HepG2 (cell line): Measurements from ENCODE around the gene RBM14. TPM values are rescaled to one million over a fixed set of nuclear protein-coding genes. Genes with fewer than 3 reads are reported as not detected.

Source experiments
- CENPX ChIP-seq: sonication (generic); formaldehyde crosslinking; IDR thresholded peaks from 2 replicates; pipeline ENCODE4 v1.9.0; 2021; ENCODE audit warnings: mild to moderate bottlenecking, missing genetic modification reagents, moderate library complexity
- HNRNPK ChIP-seq: fragments of 200-400 bp; formaldehyde crosslinking; IDR thresholded peaks from 2 replicates; pipeline ENCODE4 v1.6.1; 2018; ENCODE audit warnings: low read length, low read depth, moderate library complexity, mild to moderate bottlenecking; ENCODE audit not compliant: poor library complexity, severe bottlenecking
- LCORL ChIP-seq, 2 experiments: fragments of 450-650 bp in 1 of 2; sonication (generic) in 1 of 2; formaldehyde crosslinking in 1 of 2; IDR thresholded peaks; 2 replicates each; pipeline versions ENCODE4 v1.5.0 to v1.6.1; 2017 to 2020; ENCODE audit warnings: antibody characterized with exemption in 1 of 2, missing genetic modification reagents in 1 of 2
- MAF1 ChIP-seq: sonication (generic); formaldehyde crosslinking; IDR thresholded peaks from 2 replicates; pipeline ENCODE4 v1.5.0; 2020; ENCODE audit warnings: missing genetic modification reagents, borderline replicate concordance
- NFKBIZ ChIP-seq: IDR thresholded peaks from 2 replicates; pipeline ENCODE4 v1.6.1; 2018; ENCODE audit warnings: missing genetic modification reagents, missing compliant biosample characterization
- RELA ChIP-seq: sonication (generic); formaldehyde crosslinking; IDR thresholded peaks from 2 replicates; pipeline ENCODE4 v1.4.0; 2020; ENCODE audit warnings: missing genetic modification reagents
- SKI ChIP-seq: fragments of 450-650 bp; IDR thresholded peaks from one replicate; pipeline ENCODE4 v1.6.1; 2018; ENCODE audit warnings: mild to moderate bottlenecking; ENCODE audit not compliant: partially characterized antibody
- TAF1 ChIP-seq: sonication (generic); formaldehyde crosslinking; IDR thresholded peaks from 2 replicates; pipeline ENCODE4 v1.4.0; 2020; ENCODE audit warnings: missing genetic modification reagents
- TAF15 ChIP-seq: fragments of 200-400 bp; formaldehyde crosslinking; IDR thresholded peaks from one replicate; pipeline ENCODE4 v1.6.1; 2018; ENCODE audit warnings: mild to moderate bottlenecking, low read depth, low read length; ENCODE audit not compliant: poor library complexity, severe bottlenecking
- TRIM24 ChIP-seq: sonication (generic); formaldehyde crosslinking; IDR thresholded peaks from 2 replicates; pipeline ENCODE4 v1.8.0; 2022; ENCODE audit warnings: mild to moderate bottlenecking, missing genetic modification reagents
- ZMYM4 ChIP-seq: sonication (generic); formaldehyde crosslinking; IDR thresholded peaks from 2 replicates; pipeline ENCODE4 v1.8.1; 2023; ENCODE audit warnings: mild to moderate bottlenecking, missing genetic modification reagents
- ZNF264 ChIP-seq: sonication (generic); formaldehyde crosslinking; IDR thresholded peaks from 2 replicates; pipeline ENCODE4 v1.4.0; 2020; ENCODE audit warnings: missing genetic modification reagents
- ZNF296 ChIP-seq: sonication (generic); formaldehyde crosslinking; conservative IDR thresholded peaks from 2 replicates; pipeline ENCODE4 v1.5.0; 2020; ENCODE audit warnings: mild to moderate bottlenecking, missing genetic modification reagents
- ZNF776 ChIP-seq: sonication (generic); formaldehyde crosslinking; IDR thresholded peaks from 2 replicates; pipeline ENCODE4 v1.4.0; 2020; ENCODE audit warnings: mild to moderate bottlenecking, missing genetic modification reagents
- polyA plus RNA-seq, 8 experiments: library from polyadenylated mRNA; depleted of rRNA in 3 of 8; stranded (reverse) in 7 of 8; unstranded in 1 of 8; fragments of >200 nt; fragmentation: Illumina TruSeq in 4 of 8; extraction: Trizol in 4 of 8; gene quantifications; 2 replicates each; pipeline versions ENCODE4 v1.2.1 to v1.2.3, GENCODE V29; 2011 to 2016; ENCODE audit warnings: low read depth in 4 of 8, missing spikeins in 1 of 8, mixed read lengths in 1 of 8; ENCODE audit not compliant: insufficient read depth in 1 of 8
- total RNA-seq, 5 experiments: library from RNA; depleted of rRNA; stranded (reverse); fragments of >200 nt; fragmentation: Illumina TruSeq; extraction: Trizol; gene quantifications; 2 replicates each; pipeline ENCODE4 v1.2.3, GENCODE V29; 2016; ENCODE audit warnings: low read depth in 1 of 5
- TF ChIP-seq, protein P1 (sequence below): sonication (generic); formaldehyde crosslinking; IDR thresholded peaks from 2 replicates; pipeline ENCODE4 v1.9.0; 2022; ENCODE audit warnings: missing genetic modification reagents, mild to moderate bottlenecking, borderline replicate concordance
- TF ChIP-seq, protein P2 (sequence below): sonication (generic); formaldehyde crosslinking; IDR thresholded peaks from 2 replicates; pipeline ENCODE4 v1.8.0; 2022; ENCODE audit warnings: missing genetic modification reagents, mild to moderate bottlenecking, inconsistent platforms, borderline replicate concordance
- TF ChIP-seq, protein P3 (sequence below): sonication (generic); formaldehyde crosslinking; IDR thresholded peaks from 2 replicates; pipeline ENCODE4 v1.4.0; 2020; ENCODE audit warnings: missing genetic modification reagents
- TF ChIP-seq, protein P4 (sequence below): sonication (generic); formaldehyde crosslinking; IDR thresholded peaks from 2 replicates; pipeline ENCODE4 v1.4.0; 2020; ENCODE audit warnings: missing genetic modification reagents; ENCODE audit errors: not compliant biosample characterization
- TF ChIP-seq, protein P5 (sequence below): sonication (generic); formaldehyde crosslinking; IDR thresholded peaks from 2 replicates; pipeline ENCODE4 v1.4.0; 2020; ENCODE audit warnings: missing genetic modification reagents
- TF ChIP-seq, protein P6 (sequence below): sonication (generic); formaldehyde crosslinking; IDR thresholded peaks from 2 replicates; pipeline ENCODE4 v1.9.0; 2021; ENCODE audit warnings: missing genetic modification reagents, mild to moderate bottlenecking, borderline replicate concordance

RBM14 gene
- total and polyA plus RNA-seq, 2 of the 13 experiments (the other 11 are each of a cell fraction or from before 2014, with no cell fraction given), result 12.7 to 44.1 TPM

DNA sequence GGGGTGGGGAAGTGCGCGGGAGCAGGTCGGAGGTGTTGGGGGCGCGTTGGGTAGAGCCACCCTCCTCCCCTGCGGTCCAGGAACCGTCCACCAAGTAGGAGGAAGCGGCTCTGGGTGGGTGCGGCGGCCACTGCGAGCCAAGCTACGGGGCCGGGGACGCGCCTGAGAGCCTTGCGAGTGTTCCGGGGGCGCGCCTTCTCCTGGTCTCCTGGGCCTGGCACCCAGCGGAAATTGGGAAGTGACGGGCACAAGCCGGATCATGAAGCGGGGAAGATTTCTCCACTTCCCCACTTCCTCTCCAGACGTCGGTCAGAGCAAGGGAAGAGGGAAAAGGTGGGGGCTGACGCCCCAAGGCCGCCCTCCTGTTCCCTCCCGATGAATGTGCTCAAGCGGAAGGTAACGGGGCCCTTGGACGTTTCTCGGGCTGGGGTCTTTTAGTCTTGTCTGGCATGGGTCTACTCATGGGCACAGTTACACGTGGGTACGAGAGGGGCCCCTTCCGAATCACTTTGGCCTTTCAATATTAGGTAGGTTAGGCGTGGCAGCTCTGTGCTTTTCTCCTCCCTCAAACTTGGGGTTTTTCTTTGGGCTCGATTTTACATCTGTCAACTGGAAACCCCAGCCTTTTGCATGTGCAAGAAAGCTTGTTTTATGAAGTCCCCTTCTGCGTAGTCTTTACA lies 865 bp downstream of the RBM14 start (continued):
- TF ChIP-seq, protein P1, sequence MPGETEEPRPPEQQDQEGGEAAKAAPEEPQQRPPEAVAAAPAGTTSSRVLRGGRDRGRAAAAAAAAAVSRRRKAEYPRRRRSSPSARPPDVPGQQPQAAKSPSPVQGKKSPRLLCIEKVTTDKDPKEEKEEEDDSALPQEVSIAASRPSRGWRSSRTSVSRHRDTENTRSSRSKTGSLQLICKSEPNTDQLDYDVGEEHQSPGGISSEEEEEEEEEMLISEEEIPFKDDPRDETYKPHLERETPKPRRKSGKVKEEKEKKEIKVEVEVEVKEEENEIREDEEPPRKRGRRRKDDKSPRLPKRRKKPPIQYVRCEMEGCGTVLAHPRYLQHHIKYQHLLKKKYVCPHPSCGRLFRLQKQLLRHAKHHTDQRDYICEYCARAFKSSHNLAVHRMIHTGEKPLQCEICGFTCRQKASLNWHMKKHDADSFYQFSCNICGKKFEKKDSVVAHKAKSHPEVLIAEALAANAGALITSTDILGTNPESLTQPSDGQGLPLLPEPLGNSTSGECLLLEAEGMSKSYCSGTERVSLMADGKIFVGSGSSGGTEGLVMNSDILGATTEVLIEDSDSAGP (CRISPR knock-in tag), result no peak; the same call in 1 of the 2 replicates
- TF ChIP-seq, protein P2, sequence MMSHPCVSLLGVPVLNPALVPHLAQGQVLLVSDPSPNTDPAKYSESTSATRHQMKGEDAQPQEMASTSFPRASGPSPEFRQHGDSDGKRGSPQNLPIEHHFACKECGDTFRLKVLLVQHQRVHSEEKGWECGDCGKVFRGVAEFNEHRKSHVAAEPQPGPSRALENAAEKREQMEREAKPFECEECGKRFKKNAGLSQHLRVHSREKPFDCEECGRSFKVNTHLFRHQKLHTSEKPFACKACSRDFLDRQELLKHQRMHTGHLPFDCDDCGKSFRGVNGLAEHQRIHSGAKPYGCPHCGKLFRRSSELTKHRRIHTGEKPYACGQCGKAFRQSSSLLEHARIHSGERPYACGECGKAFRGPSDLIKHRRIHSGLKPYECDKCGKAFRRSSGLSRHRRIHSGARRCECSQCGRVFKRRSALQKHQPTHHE (CRISPR knock-in tag), result no peak
- TF ChIP-seq MAF1 (CRISPR knock-in tag), result no peak; the same call in 1 of the 2 replicates
- no peak for TF ChIP-seq NFKBIZ
- no peak for TF ChIP-seq RELA (CRISPR knock-in tag)
- TF ChIP-seq, protein P3, sequence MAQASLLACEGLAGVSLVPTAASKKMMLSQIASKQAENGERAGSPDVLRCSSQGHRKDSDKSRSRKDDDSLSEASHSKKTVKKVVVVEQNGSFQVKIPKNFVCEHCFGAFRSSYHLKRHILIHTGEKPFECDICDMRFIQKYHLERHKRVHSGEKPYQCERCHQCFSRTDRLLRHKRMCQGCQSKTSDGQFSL (CRISPR knock-in tag), result no peak
- no peak for TF ChIP-seq ZNF296 (CRISPR knock-in tag)
- TF ChIP-seq TRIM24 (CRISPR knock-in tag), result no peak
- TF ChIP-seq HNRNPK, result peak; percentile 62
- TF ChIP-seq SKI, result no peak
- no peak for TF ChIP-seq CENPX (CRISPR knock-in tag)
- TF ChIP-seq, protein P4, sequence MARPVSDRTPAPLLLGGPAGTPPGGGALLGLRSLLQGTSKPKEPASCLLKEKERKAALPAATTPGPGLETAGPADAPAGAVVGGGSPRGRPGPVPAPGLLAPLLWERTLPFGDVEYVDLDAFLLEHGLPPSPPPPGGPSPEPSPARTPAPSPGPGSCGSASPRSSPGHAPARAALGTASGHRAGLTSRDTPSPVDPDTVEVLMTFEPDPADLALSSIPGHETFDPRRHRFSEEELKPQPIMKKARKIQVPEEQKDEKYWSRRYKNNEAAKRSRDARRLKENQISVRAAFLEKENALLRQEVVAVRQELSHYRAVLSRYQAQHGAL, result no peak
- no peak for TF ChIP-seq ZNF264 (CRISPR knock-in tag)
- 0 out of 2 replicates have a peak, but pooled peaks have one; percentile 44 for TF ChIP-seq ZNF776 (CRISPR knock-in tag)
- TF ChIP-seq, protein P5, sequence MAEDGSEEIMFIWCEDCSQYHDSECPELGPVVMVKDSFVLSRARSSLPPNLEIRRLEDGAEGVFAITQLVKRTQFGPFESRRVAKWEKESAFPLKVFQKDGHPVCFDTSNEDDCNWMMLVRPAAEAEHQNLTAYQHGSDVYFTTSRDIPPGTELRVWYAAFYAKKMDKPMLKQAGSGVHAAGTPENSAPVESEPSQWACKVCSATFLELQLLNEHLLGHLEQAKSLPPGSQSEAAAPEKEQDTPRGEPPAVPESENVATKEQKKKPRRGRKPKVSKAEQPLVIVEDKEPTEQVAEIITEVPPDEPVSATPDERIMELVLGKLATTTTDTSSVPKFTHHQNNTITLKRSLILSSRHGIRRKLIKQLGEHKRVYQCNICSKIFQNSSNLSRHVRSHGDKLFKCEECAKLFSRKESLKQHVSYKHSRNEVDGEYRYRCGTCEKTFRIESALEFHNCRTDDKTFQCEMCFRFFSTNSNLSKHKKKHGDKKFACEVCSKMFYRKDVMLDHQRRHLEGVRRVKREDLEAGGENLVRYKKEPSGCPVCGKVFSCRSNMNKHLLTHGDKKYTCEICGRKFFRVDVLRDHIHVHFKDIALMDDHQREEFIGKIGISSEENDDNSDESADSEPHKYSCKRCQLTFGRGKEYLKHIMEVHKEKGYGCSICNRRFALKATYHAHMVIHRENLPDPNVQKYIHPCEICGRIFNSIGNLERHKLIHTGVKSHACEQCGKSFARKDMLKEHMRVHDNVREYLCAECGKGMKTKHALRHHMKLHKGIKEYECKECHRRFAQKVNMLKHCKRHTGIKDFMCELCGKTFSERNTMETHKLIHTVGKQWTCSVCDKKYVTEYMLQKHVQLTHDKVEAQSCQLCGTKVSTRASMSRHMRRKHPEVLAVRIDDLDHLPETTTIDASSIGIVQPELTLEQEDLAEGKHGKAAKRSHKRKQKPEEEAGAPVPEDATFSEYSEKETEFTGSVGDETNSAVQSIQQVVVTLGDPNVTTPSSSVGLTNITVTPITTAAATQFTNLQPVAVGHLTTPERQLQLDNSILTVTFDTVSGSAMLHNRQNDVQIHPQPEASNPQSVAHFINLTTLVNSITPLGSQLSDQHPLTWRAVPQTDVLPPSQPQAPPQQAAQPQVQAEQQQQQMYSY (CRISPR knock-in tag), result no peak
- no peak for TF ChIP-seq LCORL (IDR thresholded peaks at IDR 0.05)
- peak; percentile 15 for TF ChIP-seq LCORL (CRISPR knock-in tag; IDR thresholded peaks at IDR 0.05)
- TF ChIP-seq TAF1 (CRISPR knock-in tag), result no peak
- TF ChIP-seq ZMYM4 (CRISPR knock-in tag), result no peak
- TF ChIP-seq TAF15, result no peak
- TF ChIP-seq, protein P6, sequence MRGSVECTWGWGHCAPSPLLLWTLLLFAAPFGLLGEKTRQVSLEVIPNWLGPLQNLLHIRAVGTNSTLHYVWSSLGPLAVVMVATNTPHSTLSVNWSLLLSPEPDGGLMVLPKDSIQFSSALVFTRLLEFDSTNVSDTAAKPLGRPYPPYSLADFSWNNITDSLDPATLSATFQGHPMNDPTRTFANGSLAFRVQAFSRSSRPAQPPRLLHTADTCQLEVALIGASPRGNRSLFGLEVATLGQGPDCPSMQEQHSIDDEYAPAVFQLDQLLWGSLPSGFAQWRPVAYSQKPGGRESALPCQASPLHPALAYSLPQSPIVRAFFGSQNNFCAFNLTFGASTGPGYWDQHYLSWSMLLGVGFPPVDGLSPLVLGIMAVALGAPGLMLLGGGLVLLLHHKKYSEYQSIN (CRISPR knock-in tag), result no peak
